HCT116 (cell line): ENCODE results near the gene HBE1. TPM values are rescaled to one million over a fixed set of nuclear protein-coding genes. Genes with fewer than 3 reads are reported as not detected.

Experiments used
- ATAC-seq: fragments of 200-7000 bp; cut with Tn5 transposase; 2 replicates; pipeline ENCODE4 v1.9.1; 2020; ENCODE audit warnings: mild to moderate bottlenecking, moderate library complexity
- BruUV-seq: library from RNA; stranded (reverse); fragments of 400-500 nt; replicated peaks from 2 replicates; lab custom pipeline; 2021; lab: Mats Ljungman, UMichigan
- CTCF ChIA-PET: fragments of 300-600 bp; sonication (Branson Sonifier 250); formaldehyde crosslinking; loops from one replicate; lab custom pipeline; 2021; ENCODE audit warnings: antibody characterized with exemption; lab: Charles Lee
- POLR2A ChIA-PET: fragments of 300-600, 350-600 bp; sonication (Branson Sonifier 250); formaldehyde crosslinking; loops from one replicate; lab custom pipeline; 2021; ENCODE audit warnings: antibody characterized with exemption; lab: Charles Lee
- RAD21 ChIA-PET, 2 experiments: fragments of 300-600 bp; sonication (Branson Sonifier 250); formaldehyde crosslinking; loops; one replicate each; lab custom pipeline; 2023; ENCODE audit warnings: low total read pairs in 2 of 2; ENCODE audit not compliant: uncharacterized antibody in 2 of 2, unreplicated experiment in 2 of 2, low non-redundant PET in 1 of 2; lab: Charles Lee
- DNase-seq: peaks from one replicate; pipeline ENCODE4 v3.0.0-alpha.2; 2010; ENCODE audit warnings: low read depth, low spot score
- H2AFZ ChIP-seq: fragments of 200-600 bp; shearing (Covaris generic), sonication (generic); 2 replicates; pipeline ENCODE4 v1.6.1; 2017; ENCODE audit warnings: low read depth, mixed run types, mixed read lengths, antibody characterized with exemption, low read length; ENCODE audit not compliant: poor library complexity, severe bottlenecking
- H3K27ac ChIP-seq: 2 replicates; pipeline ENCODE4 v1.5.1; 2012; ENCODE audit warnings: low read depth, low read length
- H3K27me3 ChIP-seq: fragments of 200-600 bp; sonication (generic); 2 replicates; pipeline ENCODE4 v1.6.1; 2016; ENCODE audit warnings: mixed run types, low read length, mixed read lengths; ENCODE audit not compliant: insufficient read depth
- H3K36me3 ChIP-seq, 2 experiments: fragments of 200-500 bp in 1 of 2; fragments of 200-600 bp in 1 of 2; sonication (Bioruptor generic) in 1 of 2; sonication (generic) in 1 of 2; 2 replicates each; pipeline versions ENCODE4 v1.5.1 to v1.6.1; 2014 to 2016; ENCODE audit warnings: low read length in 2 of 2, inconsistent platforms in 1 of 2, mixed read lengths in 1 of 2, mixed run types in 1 of 2; ENCODE audit not compliant: insufficient read depth in 2 of 2, control insufficient read depth in 1 of 2
- H3K4me1 ChIP-seq, 2 experiments: fragments of 200-600 bp in 1 of 2; sonication (generic) in 1 of 2; 2 replicates each; pipeline versions ENCODE4 v1.5.1 to v1.6.1; 2012 to 2017; ENCODE audit warnings: low read length in 2 of 2, inconsistent platforms in 1 of 2, mild to moderate bottlenecking in 1 of 2, mixed read lengths in 1 of 2, mixed run types in 1 of 2, moderate library complexity in 1 of 2; ENCODE audit not compliant: insufficient read depth in 2 of 2, control insufficient read depth in 1 of 2
- H3K4me2 ChIP-seq: fragments of 200-600 bp; sonication (generic); 2 replicates; pipeline ENCODE4 v1.6.1; 2017; ENCODE audit warnings: mixed run types, low read length, mixed read lengths
- H3K4me3 ChIP-seq, 2 experiments: fragments of 200-600 bp in 1 of 2; sonication (generic) in 1 of 2; replicated peaks in 1 of 2; 2 replicates each; pipeline ENCODE4 v1.5.1; 2011 to 2016; ENCODE audit warnings: low read length in 2 of 2, control low read depth in 1 of 2, low read depth in 1 of 2, mild to moderate bottlenecking in 1 of 2, mixed read lengths in 1 of 2, mixed run types in 1 of 2
- H3K79me2 ChIP-seq: fragments of 200-600 bp; sonication (generic); 2 replicates; pipeline ENCODE4 v1.6.1; 2017; ENCODE audit warnings: mild to moderate bottlenecking, mixed run types, low read length, moderate library complexity, mixed read lengths; ENCODE audit not compliant: insufficient read depth
- H3K9ac ChIP-seq: fragments of 200-600 bp; sonication (generic); 2 replicates; pipeline ENCODE4 v1.6.1; 2016; ENCODE audit warnings: low read length, mixed read lengths
- H3K9me2 ChIP-seq: fragments of 200-600 bp; sonication (generic), shearing (Covaris generic); 2 replicates; pipeline ENCODE4 v1.6.1; 2017; ENCODE audit warnings: mixed run types, mild to moderate bottlenecking, moderate library complexity; ENCODE audit not compliant: insufficient read depth
- H3K9me3 ChIP-seq, 2 experiments: fragments of 200-500 bp in 1 of 2; fragments of 200-600 bp in 1 of 2; sonication (Bioruptor generic) in 1 of 2; sonication (generic) in 1 of 2; 2 replicates each; pipeline ENCODE4 v1.6.1; 2014 to 2017; ENCODE audit warnings: low read length in 2 of 2, mixed read lengths in 2 of 2, inconsistent platforms in 1 of 2, low read depth in 1 of 2, mild to moderate bottlenecking in 1 of 2, mixed run types in 1 of 2, moderate library complexity in 1 of 2; ENCODE audit not compliant: control insufficient read depth in 1 of 2, insufficient read depth in 1 of 2
- H4K20me1 ChIP-seq: fragments of 200-600 bp; sonication (generic), shearing (Covaris generic); 2 replicates; pipeline ENCODE4 v1.6.1; 2017; ENCODE audit warnings: mixed run types, mild to moderate bottlenecking, moderate library complexity; ENCODE audit not compliant: insufficient read depth
- CBX3 ChIP-seq: IDR thresholded peaks from 2 replicates; pipeline ENCODE4 v1.6.1; 2012; ENCODE audit warnings: low read depth
- CEBPB ChIP-seq: IDR thresholded peaks from 2 replicates; pipeline ENCODE4 v1.6.1; 2012; ENCODE audit warnings: low read depth
- CTCF ChIP-seq, 3 experiments: fragments of 200-600 bp in 1 of 3; sonication (generic) in 1 of 3; IDR thresholded peaks in 2 of 3; conservative IDR thresholded peaks in 1 of 3; 2 replicates each; pipeline ENCODE4 v1.5.1; 2012 to 2017; ENCODE audit warnings: low read depth in 2 of 3, low read length in 2 of 3, antibody characterized with exemption in 1 of 3, borderline replicate concordance in 1 of 3, control low read depth in 1 of 3, mild to moderate bottlenecking in 1 of 3, mixed read lengths in 1 of 3, mixed run types in 1 of 3, moderate library complexity in 1 of 3; ENCODE audit not compliant: insufficient read depth in 1 of 3
- EGR1 ChIP-seq: IDR thresholded peaks from 2 replicates; pipeline ENCODE4 v1.6.1; 2012; ENCODE audit warnings: low read depth
- ELF1 ChIP-seq: IDR thresholded peaks from 2 replicates; pipeline ENCODE4 v1.6.1; 2012; ENCODE audit warnings: low read depth, borderline replicate concordance
- EZH2 ChIP-seq: fragments of 200-600 bp; sonication (generic); IDR thresholded peaks from 2 replicates; pipeline ENCODE4 v1.6.1; 2017; ENCODE audit warnings: antibody characterized with exemption, mixed run types
- EZH2phosphoT487 ChIP-seq: fragments of 200-600 bp; IDR thresholded peaks from 2 replicates; pipeline ENCODE4 v1.6.1; 2018; ENCODE audit warnings: antibody characterized with exemption, borderline replicate concordance
- FOSL1 ChIP-seq: IDR thresholded peaks from 2 replicates; pipeline ENCODE4 v1.6.1; 2012; ENCODE audit warnings: low read depth
- JUND ChIP-seq: IDR thresholded peaks from 2 replicates; pipeline ENCODE4 v1.6.1; 2012
- MAX ChIP-seq: IDR thresholded peaks from 2 replicates; pipeline ENCODE4 v1.6.1; 2012
- POLR2A ChIP-seq: IDR thresholded peaks from 2 replicates; pipeline ENCODE4 v1.7.0; 2011; ENCODE audit warnings: borderline replicate concordance; ENCODE audit not compliant: insufficient read depth, insufficient read length; ENCODE audit errors: extremely low read depth
- POLR2AphosphoS5 ChIP-seq: IDR thresholded peaks from 2 replicates; pipeline ENCODE4 v1.6.1; 2011; ENCODE audit warnings: mild to moderate bottlenecking, low read depth, low read length, moderate library complexity
- RAD21 ChIP-seq: IDR thresholded peaks from 2 replicates; pipeline ENCODE4 v1.6.1; 2012; ENCODE audit warnings: low read depth, mild to moderate bottlenecking
- SIN3A ChIP-seq: IDR thresholded peaks from 2 replicates; pipeline ENCODE4 v1.6.1; 2012; ENCODE audit warnings: low read depth
- SP1 ChIP-seq: IDR thresholded peaks from 2 replicates; pipeline ENCODE4 v1.6.1; 2012; ENCODE audit warnings: low read depth
- TCF7L2 ChIP-seq: IDR thresholded peaks from 2 replicates; pipeline ENCODE4 v1.7.0; 2011; ENCODE audit warnings: borderline replicate concordance, inconsistent platforms; ENCODE audit not compliant: insufficient read depth, insufficient read length; ENCODE audit errors: extremely low read depth
- YY1 ChIP-seq: IDR thresholded peaks from 2 replicates; pipeline ENCODE4 v1.6.1; 2011; ENCODE audit warnings: low read length, low read depth, moderate library complexity, mild to moderate bottlenecking; ENCODE audit not compliant: insufficient replicate concordance; ENCODE audit errors: extremely low read depth
- ZFX ChIP-seq: fragments of 450-650 bp; IDR thresholded peaks from 2 replicates; pipeline ENCODE4 v1.6.1; 2017
- ZNF274 ChIP-seq: fragments of 200-500 bp; sonication (Bioruptor generic); IDR thresholded peaks from 2 replicates; pipeline ENCODE4 v1.6.1; 2014; ENCODE audit warnings: mild to moderate bottlenecking, low read depth, low read length, inconsistent platforms
- intact Hi-C: fragments of 100-400 bp; cut with micrococcal nuclease; formaldehyde crosslinking; loops from 2 replicates; pipeline ENCODE4 v1.10.0; 2022
- total RNA-seq: library from RNA; stranded (reverse); gene quantifications from one replicate; pipeline ENCODE4 v1.2.1, GENCODE V29; 2021; ENCODE audit not compliant: unreplicated experiment

HBE1 gene
- total RNA-seq, 1 experiment from 2014 or later, result 212 TPM

- intact Hi-C loops, result no loop called here
- BruUV-seq, result no TSS peak
- H3K9ac ChIP-seq, result no peak within 1 kb of the TSS
- no peaks in the 10 kb centered on the region for H3K27me3 ChIP-seq
- H3K36me3 ChIP-seq, result no peaks in the 10 kb centered on the region
- H3K4me2 ChIP-seq, result no peak within 1 kb of the TSS
- no peak within 1 kb of the TSS for H3K4me3 ChIP-seq
- no peaks in the 10 kb centered on the region for H3K9me3 ChIP-seq
- ChIA-PET POLR2A (no interaction called here), RAD21 (no interaction called here), CTCF (no interaction called here)
- ATAC-seq (no peak), DNase-seq (no peak)
- no peaks in the 10 kb centered on the region for H3K79me2 ChIP-seq
- H3K9me2 ChIP-seq, result no peaks in the 10 kb centered on the region
- no peaks in the 10 kb centered on the region for H4K20me1 ChIP-seq
- H3K4me1 ChIP-seq, result no peaks in the 10 kb centered on the region
- no peak within 1 kb of the TSS for H2AFZ ChIP-seq
- no peak within 1 kb of the TSS for H3K27ac ChIP-seq
- TF ChIP-seq POLR2A, result no peak
- no peak for TF ChIP-seq SP1
- no peak for TF ChIP-seq CTCF (IDR thresholded peaks at IDR 0.05 in 2 of 3, conservative IDR thresholded peaks at IDR 0.05 in 1 of 3; ENCODE audit: borderline replicate concordance in 1 of 3, insufficient read depth in 1 of 3, low read depth in 2 of 3, low read length in 2 of 3)
- TF ChIP-seq RAD21, result no peak
- no peak for TF ChIP-seq MAX
- no peak for TF ChIP-seq EGR1
These were observed 42.9 kb downstream of the HBE1 start, which contains the start of gene HBB for GRCh38 chr11:5226732-5227310. Gene HBB (minus strand): TSS chr11:5227071. CDS start chr11:5227021, 50 bp downstream.

GRCh38 chr11:5225480-5225871, 44.3 kb downstream of the HBE1 start:
- DNase-seq (no peak), ATAC-seq (no peak)
- Histone ChIP-seq H3K79me2 (no peaks in the 10 kb centered on the region), H3K9me2 (no peaks in the 10 kb centered on the region), H3K9ac (no peak overlapping the region), H3K4me2 (no peak overlapping the region), H4K20me1 (no peaks in the 10 kb centered on the region), H3K36me3 (no peaks in the 10 kb centered on the region), H3K27me3 (no peaks in the 10 kb centered on the region), H2AFZ (no peak overlapping the region), H3K9me3 (no peaks in the 10 kb centered on the region), H3K4me3 (no peak overlapping the region), H3K4me1 (no peaks in the 10 kb centered on the region), H3K27ac (no peak overlapping the region)
- RAD21 ChIA-PET, result no interaction called here
- POLR2A ChIA-PET, result no interaction called here
- intact Hi-C loops, result no loop called here
- BruUV-seq, result no TSS peak
- CTCF ChIA-PET, result no interaction called here
- TF ChIP-seq YY1 (no peak), EZH2 (no peak), ZFX (no peak), ZNF274 (no peak), SIN3A (no peak), TCF7L2 (no peak), FOSL1 (no peak), POLR2A (no peak), EZH2phosphoT487 (no peak), JUND (no peak), MAX (no peak), CBX3 (no peak), ELF1 (no peak), POLR2AphosphoS5 (no peak), CEBPB (no peak)
